K562 (cell line): ENCODE data around the gene RAB6A. TPM values are rescaled to one million over a fixed set of nuclear protein-coding genes. Genes with fewer than 3 reads are reported as not detected.

ENCODE experiments used
- CHD4 ChIP-seq: fragments of 200-600 bp; sonication (generic); IDR thresholded peaks from 3 replicates; pipeline ENCODE4 v1.6.1; 2012; ENCODE audit warnings: low read depth, mild to moderate bottlenecking, mixed read lengths, low read length, inconsistent platforms; ENCODE audit not compliant: insufficient read depth, insufficient replicate concordance, poor library complexity, severe bottlenecking
- CREBBP ChIP-seq: IDR thresholded peaks from one replicate; pipeline ENCODE4 v1.6.1; 2012; ENCODE audit warnings: low read depth, mild to moderate bottlenecking, control low read depth, inconsistent platforms, low read length
- E2F3 ChIP-seq: fragments of 250-450 bp; sonication (Bioruptor Pico); IDR thresholded peaks from 2 replicates; pipeline ENCODE4 v1.4.0; 2020; ENCODE audit warnings: mild to moderate bottlenecking
- ETV6 ChIP-seq, 3 experiments: fragments of 150-350 bp in 1 of 3; sonication (generic) in 1 of 3; formaldehyde crosslinking in 1 of 3; IDR thresholded peaks; 2 replicates each; pipeline versions ENCODE4 v1.6.1 to v1.8.0; 2014 to 2022; ENCODE audit warnings: borderline replicate concordance in 2 of 3, low read depth in 2 of 3, antibody characterized with exemption in 1 of 3, low read length in 1 of 3, mild to moderate bottlenecking in 1 of 3, missing genetic modification reagents in 1 of 3
- FOXJ2 ChIP-seq: fragments of 200-800 bp; sonication (Bioruptor generic); IDR thresholded peaks from 2 replicates; pipeline ENCODE4 v1.6.1; 2016; ENCODE audit warnings: missing genetic modification characterization, missing compliant biosample characterization
- GMEB1 ChIP-seq: fragments of 250-450 bp; sonication (Bioruptor Pico); IDR thresholded peaks from 2 replicates; pipeline ENCODE4 v1.4.0; 2020; ENCODE audit warnings: mild to moderate bottlenecking
- HNRNPUL1 ChIP-seq: fragments of 200-400 bp; formaldehyde crosslinking; IDR thresholded peaks from 2 replicates; pipeline ENCODE4 v1.6.1; 2017; ENCODE audit warnings: low read length
- JUND ChIP-seq, 2 experiments: IDR thresholded peaks; 2 replicates in 1 of 2; 3 replicates in 1 of 2; pipeline ENCODE4 v1.6.1; 2011; ENCODE audit warnings: borderline replicate concordance in 2 of 2, low read depth in 2 of 2, low read length in 2 of 2, improper control_type of control experiment in 1 of 2, missing biosample characterization in 1 of 2, missing genetic modification characterization in 1 of 2, missing genetic modification reagents in 1 of 2
- MAFG ChIP-seq: fragments of 450-650 bp; conservative IDR thresholded peaks from 2 replicates; pipeline ENCODE4 v1.6.1; 2016; ENCODE audit warnings: missing genetic modification characterization, missing compliant biosample characterization
- MLX ChIP-seq, 2 experiments: fragments of 450-650 bp in 1 of 2; sonication (generic) in 1 of 2; formaldehyde crosslinking; conservative IDR thresholded peaks; 2 replicates each; pipeline versions ENCODE4 v1.4.0 to v1.8.1; 2020 to 2022; ENCODE audit warnings: mild to moderate bottlenecking in 1 of 2, missing genetic modification reagents in 1 of 2
- NEUROD1 ChIP-seq: fragments of 150-350 bp; IDR thresholded peaks from 2 replicates; pipeline ENCODE4 v1.6.1; 2014; ENCODE audit warnings: borderline replicate concordance, low read length, low read depth; ENCODE audit not compliant: partially characterized antibody
- PML ChIP-seq: IDR thresholded peaks from 2 replicates; pipeline ENCODE4 v1.6.1; 2012; ENCODE audit warnings: low read length, inconsistent platforms
- POU5F1 ChIP-seq: fragments of 150-350 bp; IDR thresholded peaks from 2 replicates; pipeline ENCODE4 v1.6.1; 2014; ENCODE audit warnings: borderline replicate concordance, low read length, low read depth, mild to moderate bottlenecking; ENCODE audit not compliant: partially characterized antibody
- RBM14 ChIP-seq: fragments of 200-400 bp; formaldehyde crosslinking; IDR thresholded peaks from 2 replicates; pipeline ENCODE4 v1.6.1; 2018; ENCODE audit warnings: low read depth, mild to moderate bottlenecking, low read length, moderate library complexity, borderline replicate concordance; ENCODE audit not compliant: insufficient read depth
- RBM34 ChIP-seq: fragments of 200-400 bp; formaldehyde crosslinking; IDR thresholded peaks from 2 replicates; pipeline ENCODE4 v1.6.1; 2018; ENCODE audit warnings: low read length, borderline replicate concordance; ENCODE audit not compliant: insufficient read depth
- TBP ChIP-seq: optimal IDR thresholded peaks from 2 replicates; pipeline ENCODE3; 2011; ENCODE audit warnings: low read depth, low read length, improper control_type of control experiment
- TRIM28 ChIP-seq: fragments of 450-650 bp; IDR thresholded peaks from 2 replicates; pipeline ENCODE4 v1.6.1; 2017
- ZNF146 ChIP-seq: IDR thresholded peaks from one replicate; pipeline ENCODE4 v1.6.1; 2018; ENCODE audit warnings: missing compliant biosample characterization; ENCODE audit not compliant: unreplicated experiment
- ZNF197 ChIP-seq: fragments of 200-800 bp; sonication (Bioruptor generic); IDR thresholded peaks from 2 replicates; pipeline ENCODE4 v1.6.1; 2016; ENCODE audit warnings: low read depth, missing genetic modification characterization, missing compliant biosample characterization
- polyA plus RNA-seq, 8 experiments: library from polyadenylated mRNA; depleted of rRNA in 4 of 8; stranded (reverse) in 5 of 8; unstranded in 3 of 8; fragments of >200 nt; fragmentation: Nextera tagmentation in 2 of 8; fragmentation: Illumina TruSeq in 1 of 8; extraction: Ambion mirVana in 2 of 8; extraction: Trizol in 1 of 8; gene quantifications; 2 replicates each; pipeline versions ENCODE4 v1.2.1 to v1.2.3, GENCODE V29; 2011 to 2014; ENCODE audit warnings: inconsistent platforms in 1 of 8, missing spikeins in 1 of 8
- total RNA-seq, 7 experiments: library from RNA; depleted of rRNA in 6 of 7; stranded (reverse); fragments of >200 nt in 6 of 7; fragmentation: Illumina TruSeq in 2 of 7; extraction: Trizol in 2 of 7; gene quantifications; 2 replicates each; pipeline versions ENCODE4 v1.2.1 to v1.2.3, GENCODE V29; 2011 to 2021; ENCODE audit warnings: low replicate concordance in 1 of 7
- TF ChIP-seq, protein P1 (sequence below), 2 experiments: IDR thresholded peaks in 1 of 2; conservative IDR thresholded peaks in 1 of 2; 2 replicates each; pipeline ENCODE4 v1.6.1; 2016; ENCODE audit warnings: low read depth in 2 of 2, mild to moderate bottlenecking in 1 of 2, missing compliant biosample characterization in 1 of 2, missing genetic modification characterization in 1 of 2, moderate library complexity in 1 of 2

Gene RAB6A
- total and polyA plus RNA-seq, 9 of the 15 experiments (the other 6 are each of a cell fraction or from before 2014, with no cell fraction given) = 14.0 to 95.3 (median 45.4) TPM

DNA sequence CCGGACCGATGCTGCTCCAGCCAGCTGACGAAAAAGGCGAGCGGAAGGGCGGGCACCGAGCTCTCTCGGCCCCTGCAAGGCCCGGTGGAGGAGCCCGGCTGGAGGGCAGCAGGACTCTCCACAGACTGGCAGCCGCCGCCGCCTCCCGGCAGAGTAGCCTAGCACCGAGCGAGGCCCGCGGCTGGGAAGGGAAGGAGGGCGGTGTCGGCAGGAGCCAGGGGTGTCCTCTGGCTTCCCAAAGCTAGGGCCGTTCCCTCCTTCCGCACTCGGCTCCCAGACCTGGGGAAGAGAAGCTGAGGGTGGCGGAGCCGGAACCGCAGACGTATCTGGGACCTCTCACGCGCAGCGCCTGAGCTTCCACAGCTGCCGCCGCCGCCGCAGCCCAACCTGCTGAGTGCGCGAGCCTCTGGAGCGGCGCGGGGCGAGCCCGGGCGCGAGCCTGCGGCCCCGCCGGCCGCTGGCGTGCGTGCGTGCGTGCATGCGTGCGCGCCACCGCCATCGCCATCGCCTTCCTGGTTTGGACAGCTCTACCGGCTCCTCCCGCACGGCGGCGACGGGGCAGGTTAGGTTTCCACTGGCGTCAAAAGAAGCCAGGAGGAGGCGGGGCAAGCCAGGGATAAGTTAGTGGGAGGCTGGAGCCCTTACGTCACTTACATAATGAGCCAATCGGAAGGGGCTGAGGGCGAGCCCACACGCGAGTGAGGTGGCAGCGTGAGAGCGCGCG lies at the start of gene RAB6A (continued):
- TF ChIP-seq RBM14 = 0 out of 2 replicates have a peak, but pooled peaks have one; percentile 42
- TF ChIP-seq, protein P1, sequence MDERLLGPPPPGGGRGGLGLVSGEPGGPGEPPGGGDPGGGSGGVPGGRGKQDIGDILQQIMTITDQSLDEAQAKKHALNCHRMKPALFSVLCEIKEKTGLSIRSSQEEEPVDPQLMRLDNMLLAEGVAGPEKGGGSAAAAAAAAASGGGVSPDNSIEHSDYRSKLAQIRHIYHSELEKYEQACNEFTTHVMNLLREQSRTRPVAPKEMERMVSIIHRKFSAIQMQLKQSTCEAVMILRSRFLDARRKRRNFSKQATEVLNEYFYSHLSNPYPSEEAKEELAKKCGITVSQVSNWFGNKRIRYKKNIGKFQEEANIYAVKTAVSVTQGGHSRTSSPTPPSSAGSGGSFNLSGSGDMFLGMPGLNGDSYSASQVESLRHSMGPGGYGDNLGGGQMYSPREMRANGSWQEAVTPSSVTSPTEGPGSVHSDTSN (CRISPR knock-in tag; IDR thresholded peaks at IDR 0.05; ENCODE audit: low read depth) = no peak
- TF ChIP-seq, protein P1 (tag; conservative IDR thresholded peaks at IDR 0.05; ENCODE audit: low read depth) = no peak
- peak; percentile 67 for TF ChIP-seq NEUROD1
- TF ChIP-seq CREBBP = no peak
- TF ChIP-seq TBP = peak; percentile 27
- peak; percentile 76 for TF ChIP-seq JUND (IDR thresholded peaks at IDR 0.05; ENCODE audit: borderline replicate concordance, low read depth, low read length)
- TF ChIP-seq JUND (tag; IDR thresholded peaks at IDR 0.05; ENCODE audit: borderline replicate concordance, low read depth, low read length) = peak; percentile 28; the same call in 1 of the 3 replicates
- TF ChIP-seq MLX (CRISPR knock-in tag; conservative IDR thresholded peaks at IDR 0.05) = 0 out of 4 replicates have a peak, but pooled peaks of 1 of the 2 experiments have one; percentile 25
- TF ChIP-seq RBM34 = no peak
- TF ChIP-seq E2F3 (CRISPR knock-in tag) = 0 out of 2 replicates have a peak, but pooled peaks have one; percentile 55
- TF ChIP-seq PML = 0 out of 2 replicates have a peak, but pooled peaks have one; percentile 59
- no peak for TF ChIP-seq ZNF146
- TF ChIP-seq FOXJ2 (tag) = no peak
- peak; percentile 39 for TF ChIP-seq POU5F1
- peak; percentile 99 for TF ChIP-seq GMEB1 (CRISPR knock-in tag)
- no peak; the same call in 1 of the 2 replicates for TF ChIP-seq TRIM28
- TF ChIP-seq ETV6 (IDR thresholded peaks at IDR 0.05; ENCODE audit: borderline replicate concordance in 1 of 2, low read depth in 2 of 2, low read length in 1 of 2) = no peak
- 0 out of 2 replicates have a peak, but pooled peaks have one; percentile 52 for TF ChIP-seq ETV6 (CRISPR knock-in tag; IDR thresholded peaks at IDR 0.05; ENCODE audit: borderline replicate concordance)
- peak; percentile 93 for TF ChIP-seq ZNF197 (CRISPR knock-in tag)
- no peak for TF ChIP-seq MAFG (tag)
- no peak for TF ChIP-seq HNRNPUL1
- TF ChIP-seq CHD4 = no peak
